Neuronal stem cell (in vitro differentiated cells): Measurements from ENCODE around the gene RBP5.

Experiments used
- DNase-seq: peaks from one replicate; pipeline ENCODE4 v3.0.0-alpha.2; 2013; ENCODE audit warnings: low spot score
- H2AFZ ChIP-seq: one replicate; pipeline ENCODE4 v1.6.1; 2013; ENCODE audit warnings: mild to moderate bottlenecking, low read length, inconsistent platforms
- H2AK5ac ChIP-seq: 2 replicates; pipeline ENCODE4 v1.6.1; 2013; ENCODE audit warnings: low read depth, mild to moderate bottlenecking, inconsistent platforms, low read length, moderate library complexity, mixed read lengths
- H2BK120ac ChIP-seq: 2 replicates; pipeline ENCODE4 v1.6.1; 2013; ENCODE audit warnings: low read depth, mild to moderate bottlenecking, inconsistent platforms, low read length, moderate library complexity, mixed read lengths
- H2BK12ac ChIP-seq: one replicate; pipeline ENCODE4 v1.6.1; 2013; ENCODE audit warnings: low read length, inconsistent platforms
- H2BK15ac ChIP-seq: 2 replicates; pipeline ENCODE4 v1.6.1; 2013; ENCODE audit warnings: mild to moderate bottlenecking, low read length, inconsistent platforms, mixed read lengths
- H2BK5ac ChIP-seq: one replicate; pipeline ENCODE4 v1.6.1; 2013; ENCODE audit warnings: inconsistent platforms, mild to moderate bottlenecking, low read length, moderate library complexity
- H3K14ac ChIP-seq: one replicate; pipeline ENCODE4 v1.6.1; 2013; ENCODE audit warnings: low read length, inconsistent platforms
- H3K18ac ChIP-seq: 2 replicates; pipeline ENCODE4 v1.6.1; 2013; ENCODE audit warnings: low read length, inconsistent platforms
- H3K23ac ChIP-seq: 2 replicates; pipeline ENCODE4 v1.6.1; 2013; ENCODE audit warnings: low read depth, mild to moderate bottlenecking, mixed read lengths, low read length, inconsistent platforms; ENCODE audit not compliant: poor library complexity
- H3K27ac ChIP-seq: replicated peaks from 3 replicates; pipeline ENCODE4 v1.5.1; 2013; ENCODE audit warnings: low read length, inconsistent platforms
- H3K27me3 ChIP-seq, 3 experiments: 2 replicates each; pipeline ENCODE4 v1.6.1; 2013; ENCODE audit warnings: low read length in 3 of 3, mild to moderate bottlenecking in 2 of 3, inconsistent platforms in 1 of 3, low read depth in 1 of 3, mixed read lengths in 1 of 3, moderate library complexity in 1 of 3; ENCODE audit not compliant: control insufficient read depth in 3 of 3, insufficient read depth in 3 of 3
- H3K36me3 ChIP-seq, 2 donors: replicated peaks in 1 of 2; 2 replicates each; pipeline ENCODE4 v1.6.1; 2013; ENCODE audit warnings: low read length in 2 of 2; ENCODE audit not compliant: control insufficient read depth in 2 of 2, insufficient read depth in 2 of 2
- H3K4ac ChIP-seq: 2 replicates; pipeline ENCODE4 v1.6.1; 2013; ENCODE audit warnings: inconsistent platforms, mild to moderate bottlenecking, low read length, moderate library complexity
- H3K4me1 ChIP-seq, 2 donors: 1 replicate in 1 of 2; 2 replicates in 1 of 2; pipeline ENCODE4 v1.6.1; 2013; ENCODE audit warnings: low read length in 2 of 2, low read depth in 1 of 2; ENCODE audit not compliant: control insufficient read depth in 2 of 2, insufficient read depth in 1 of 2
- H3K4me2 ChIP-seq: one replicate; pipeline ENCODE4 v1.6.1; 2013; ENCODE audit warnings: mild to moderate bottlenecking, low read length, inconsistent platforms; ENCODE audit not compliant: insufficient read depth, poor library complexity, severe bottlenecking
- H3K4me3 ChIP-seq, 2 donors: 2 replicates each; pipeline ENCODE4 v1.5.1; 2013; ENCODE audit warnings: low read length in 2 of 2, mild to moderate bottlenecking in 2 of 2, inconsistent platforms in 1 of 2, moderate library complexity in 1 of 2
- H3K79me1 ChIP-seq: one replicate; pipeline ENCODE4 v1.6.1; 2013; ENCODE audit warnings: low read depth, mild to moderate bottlenecking, inconsistent platforms, low read length, moderate library complexity
- H3K9ac ChIP-seq: one replicate; pipeline ENCODE4 v1.6.1; 2013; ENCODE audit warnings: mild to moderate bottlenecking, low read depth, low read length, inconsistent platforms; ENCODE audit not compliant: poor library complexity
- H3K9me3 ChIP-seq, 2 donors: replicated peaks in 1 of 2; 2 replicates each; pipeline versions ENCODE3 to v1.6.1; 2013; ENCODE audit warnings: low read length in 2 of 2, mild to moderate bottlenecking in 2 of 2, inconsistent platforms in 1 of 2, low read depth in 1 of 2, mixed read lengths in 1 of 2, moderate library complexity in 1 of 2; ENCODE audit not compliant: control insufficient read depth in 2 of 2, insufficient read depth in 1 of 2
- H4K8ac ChIP-seq: one replicate; pipeline ENCODE4 v1.6.1; 2013; ENCODE audit warnings: low read depth, mild to moderate bottlenecking, inconsistent platforms, low read length, moderate library complexity
- H4K91ac ChIP-seq: one replicate; pipeline ENCODE4 v1.6.1; 2013; ENCODE audit warnings: low read length, low read depth, mild to moderate bottlenecking, inconsistent platforms; ENCODE audit not compliant: poor library complexity
- WGBS, 2 donors: extraction: QIAGEN DNeasy Blood & Tissue Kit; methylation state at CpG; one replicate each; pipeline ENCODE4 v1.1.7; 2013; ENCODE audit warnings: missing lambda C conversion rate in 2 of 2, mixed read lengths in 1 of 2; ENCODE audit not compliant: insufficient read length in 2 of 2, insufficient replicate concordance in 1 of 2; ENCODE audit errors: extremely low coverage in 2 of 2; 5-methylcytosine and 5-hydroxymethylcytosine counted together

The RBP5 gene

DNA sequence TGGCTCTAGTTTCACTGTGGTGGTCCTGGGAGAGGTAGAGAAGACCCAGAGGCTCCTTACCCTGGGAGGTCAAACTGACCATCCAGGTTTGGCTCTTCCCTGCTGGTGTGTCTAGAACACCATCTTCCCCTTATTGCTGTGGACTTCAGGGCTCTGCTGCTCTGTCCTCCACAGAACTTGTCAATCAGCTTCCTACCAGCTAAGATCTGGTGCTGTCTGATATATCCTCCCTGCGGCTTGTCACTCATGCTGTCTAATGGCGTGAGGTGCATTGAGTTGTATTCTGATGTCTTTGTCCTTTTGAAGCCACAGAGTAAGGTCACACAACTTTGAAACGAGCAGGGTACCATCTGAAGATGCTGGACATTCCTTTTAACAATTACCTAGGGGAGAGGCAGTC, 12.5 kb downstream of the RBP5 start:
- Histone ChIP-seq H2BK12ac (no peak overlapping the region), H2BK15ac (no peak overlapping the region), H3K36me3 (peaks cover 0 to 15% of the 10 kb centered on the region in 2 donors), H3K9me3 (no peaks in the 10 kb centered on the region), H3K23ac (no peak overlapping the region), H2BK120ac (no peak overlapping the region), H3K18ac (no peak overlapping the region), H2AFZ (no peak overlapping the region), H3K4ac (no peak overlapping the region), H2AK5ac (no peak overlapping the region), H2BK5ac (no peak overlapping the region), H3K14ac (no peak overlapping the region), H3K27me3 (no peaks in the 10 kb centered on the region), H3K4me3 (no peak overlapping the region), H3K79me1 (no peaks in the 10 kb centered on the region), H4K91ac (no peak overlapping the region), H3K27ac (no peak overlapping the region), H3K4me1 (no peaks in the 10 kb centered on the region), H3K9ac (no peak overlapping the region), H4K8ac (no peak overlapping the region), H3K4me2 (no peak overlapping the region)
- no peak for DNase-seq
- WGBS, 2 donors: no CpG with 5 or more reads among the region's 3 CpGs

DNA sequence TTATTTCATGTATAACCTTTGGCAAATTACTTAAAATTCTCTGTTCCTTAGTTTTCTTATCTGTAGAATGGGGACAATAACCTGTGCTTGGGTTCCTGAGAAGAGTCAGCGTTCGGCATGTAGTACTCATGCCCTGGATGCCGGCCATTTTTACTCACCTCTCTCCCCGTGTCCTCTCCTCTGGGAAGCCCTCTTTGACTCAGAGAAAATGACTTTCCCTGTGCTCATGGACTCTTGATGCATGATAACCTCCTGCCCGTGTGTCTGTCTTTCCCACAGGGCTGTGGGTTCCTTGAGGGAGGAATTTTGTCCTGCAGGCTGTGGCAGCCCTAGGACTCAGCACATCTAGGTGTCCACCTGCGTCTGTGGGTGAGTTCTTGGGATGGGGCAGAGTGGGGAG, 13.8 kb downstream of the RBP5 start:
- no peak for DNase-seq
- Histone ChIP-seq H2BK15ac (no peak overlapping the region), H2BK12ac (no peak overlapping the region), H3K4me3 (no peak overlapping the region), H2AFZ (no peak overlapping the region), H2BK5ac (peak overlapping the region; percentile 31), H3K4me2 (no peak overlapping the region), H3K23ac (no peak overlapping the region), H4K8ac (no peak overlapping the region), H3K9ac (no peak overlapping the region), H2AK5ac (no peak overlapping the region), H2BK120ac (no peak overlapping the region), H3K14ac (no peak overlapping the region), H3K79me1 (no peaks in the 10 kb centered on the region), H3K36me3 (peaks cover 0 to 15% of the 10 kb centered on the region in 2 donors), H3K4me1 (no peaks in the 10 kb centered on the region), H3K27me3 (no peaks in the 10 kb centered on the region), H3K4ac (no peak overlapping the region), H3K18ac (no peak overlapping the region), H4K91ac (no peak overlapping the region), H3K27ac (no peak overlapping the region), H3K9me3 (no peaks in the 10 kb centered on the region)
- WGBS, 2 donors: no CpG with 5 or more reads among the region's 6 CpGs

DNA sequence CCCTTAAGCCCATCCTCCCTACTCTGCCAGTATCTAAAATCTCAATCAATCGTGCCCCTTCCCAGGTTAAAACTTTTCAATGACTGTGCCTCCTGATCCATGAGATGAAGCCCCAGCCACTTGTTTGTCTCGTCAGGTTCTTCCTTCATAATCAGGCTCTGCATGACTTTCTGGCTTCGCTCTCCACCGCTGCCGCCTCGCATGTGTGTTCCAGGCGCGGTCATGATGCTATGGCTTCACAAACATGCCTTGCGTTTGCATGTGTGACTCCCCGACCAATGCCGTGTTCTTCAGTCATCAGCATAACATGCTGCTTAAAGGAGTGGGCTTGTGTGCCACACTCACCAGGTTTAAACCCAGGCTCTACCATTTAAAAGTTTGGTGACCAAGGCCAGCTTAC, 14.7 kb downstream of the RBP5 start:
- Histone ChIP-seq H2BK12ac (no peak overlapping the region), H3K36me3 (peaks cover 0 to 15% of the 10 kb centered on the region in 2 donors), H2BK120ac (no peak overlapping the region), H3K4me1 (peaks cover 0 to 7% of the 10 kb centered on the region in 2 donors), H2BK15ac (no peak overlapping the region), H2AK5ac (no peak overlapping the region), H4K8ac (no peak overlapping the region), H3K9me3 (no peaks in the 10 kb centered on the region), H3K27ac (no peak overlapping the region), H4K91ac (no peak overlapping the region), H3K4ac (no peak overlapping the region), H3K79me1 (no peaks in the 10 kb centered on the region), H3K14ac (no peak overlapping the region), H2AFZ (no peak overlapping the region), H3K27me3 (no peaks in the 10 kb centered on the region), H3K23ac (no peak overlapping the region), H3K9ac (no peak overlapping the region), H2BK5ac (peak overlapping the region; percentile 19), H3K18ac (no peak overlapping the region), H3K4me3 (no peak overlapping the region), H3K4me2 (no peak overlapping the region)
- DNase-seq: no peak
- WGBS, 2 donors: no CpG with 5 or more reads among the region's 11 CpGs

DNA sequence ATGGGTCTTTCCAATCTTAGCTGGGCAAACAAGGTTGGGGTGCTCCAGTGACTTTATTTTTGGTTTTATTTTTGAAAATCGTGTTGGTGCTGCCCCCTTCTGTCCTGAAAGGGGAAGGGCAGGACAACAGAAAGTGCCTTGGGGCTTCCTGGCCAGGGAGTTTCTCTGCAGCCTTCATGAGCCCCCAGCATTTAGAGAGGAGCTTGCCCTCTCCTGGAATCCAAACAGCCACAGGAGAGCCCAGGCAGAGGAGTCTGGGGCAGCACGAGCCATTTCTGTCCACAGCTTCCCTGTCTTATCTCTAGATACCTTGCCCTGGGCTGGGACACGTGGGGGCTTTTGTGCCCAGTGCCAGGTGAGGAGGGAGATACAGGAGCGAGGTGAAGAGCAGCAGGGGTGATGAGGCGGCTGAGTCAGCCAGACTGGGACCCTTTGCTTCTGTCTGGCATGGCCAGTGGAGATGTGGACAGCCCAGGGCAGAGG, 15.3 kb downstream of the RBP5 start:
- no peak overlapping the region for H3K27ac ChIP-seq
- no peak overlapping the region for H2BK120ac ChIP-seq
- H3K18ac ChIP-seq: no peak overlapping the region
- no peaks in the 10 kb centered on the region for H3K9me3 ChIP-seq
- H3K4me1 ChIP-seq: peaks cover 0 to 8% of the 10 kb centered on the region in 2 donors
- H4K8ac ChIP-seq: no peak overlapping the region
- H2AK5ac ChIP-seq: peak overlapping the region; percentile 96
- H2BK5ac ChIP-seq: peak overlapping the region; percentile 19
- no peak overlapping the region for H3K23ac ChIP-seq
- no peak overlapping the region for H2AFZ ChIP-seq
- no peak overlapping the region for H3K4me2 ChIP-seq
- no peak overlapping the region for H2BK12ac ChIP-seq
- H3K9ac ChIP-seq: no peak overlapping the region
- H3K14ac ChIP-seq: no peak overlapping the region
- DNase-seq: no peak
- no peak overlapping the region for H2BK15ac ChIP-seq
- no CpG with 5 or more reads among the region's 5 CpGs for WGBS, 2 donors
- no peaks in the 10 kb centered on the region for H3K27me3 ChIP-seq
- peaks cover 0 to 15% of the 10 kb centered on the region in 2 donors for H3K36me3 ChIP-seq
- no peak overlapping the region for H4K91ac ChIP-seq
- no peaks in the 10 kb centered on the region for H3K79me1 ChIP-seq
- no peak overlapping the region for H3K4ac ChIP-seq
- no peak overlapping the region for H3K4me3 ChIP-seq
